Stomach smooth muscle (tissue), 2 donors: ENCODE data around the gene KLHL2.
"Not testable (repeated sequence)": the region's sequence is repeated elsewhere in the genome, so short reads cannot be mapped to it uniquely, and the experiment has no call there.

ENCODE experiments used
- H3K27ac ChIP-seq: one replicate; pipeline ENCODE4 v1.7.0; 2013; ENCODE audit warnings: mild to moderate bottlenecking, low read length, inconsistent platforms
- H3K27me3 ChIP-seq, 2 donors: one replicate each; pipeline ENCODE4 v1.7.0; 2013; ENCODE audit warnings: low read length in 2 of 2; ENCODE audit not compliant: insufficient read depth in 2 of 2, control insufficient read depth in 1 of 2
- H3K36me3 ChIP-seq, 2 donors: one replicate each; pipeline ENCODE4 v1.7.0; 2013; ENCODE audit warnings: low read length in 2 of 2; ENCODE audit not compliant: control insufficient read depth in 2 of 2, insufficient read depth in 2 of 2
- H3K4me1 ChIP-seq: one replicate; pipeline ENCODE4 v1.7.0; 2013; ENCODE audit warnings: low read length; ENCODE audit not compliant: control insufficient read depth, insufficient read depth
- H3K4me3 ChIP-seq, 2 donors: one replicate each; pipeline ENCODE4 v1.7.0; 2013; ENCODE audit warnings: low read length in 2 of 2
- H3K9ac ChIP-seq, 2 donors: one replicate each; pipeline ENCODE4 v1.7.0; 2013; ENCODE audit warnings: low read length in 2 of 2, mild to moderate bottlenecking in 1 of 2
- H3K9me3 ChIP-seq, 2 donors: one replicate each; pipeline ENCODE4 v1.7.0; 2013; ENCODE audit warnings: low read length in 2 of 2; ENCODE audit not compliant: control insufficient read depth in 2 of 2
- donor health status: healthy.
- donor health status: Pancreatic carcinoma.

The KLHL2 gene

GRCh38 chr4:165184998-165185397, 22.4 kb upstream of the KLHL2 start:
- not testable (repeated sequence) for H3K9ac ChIP-seq, H3K4me1 ChIP-seq, H3K4me3 ChIP-seq, H3K27me3 ChIP-seq, H3K9me3 ChIP-seq, H3K27ac ChIP-seq, H3K36me3 ChIP-seq

- no peaks in the 10 kb centered on the region for H3K27me3 ChIP-seq
- H3K27ac ChIP-seq = no peak overlapping the region
- H3K9me3 ChIP-seq = no peaks in the 10 kb centered on the region
- no peak overlapping the region for H3K9ac ChIP-seq
- H3K4me1 ChIP-seq = no peaks in the 10 kb centered on the region
- H3K36me3 ChIP-seq = no peaks in the 10 kb centered on the region
- no peak overlapping the region for H3K4me3 ChIP-seq
These were observed 21.9 kb upstream of the KLHL2 start for GRCh38 chr4:165185448-165185847.

- Histone ChIP-seq H3K27ac (no peak overlapping the region), H3K9me3 (no peaks in the 10 kb centered on the region), H3K9ac (no peak overlapping the region), H3K36me3 (no peaks in the 10 kb centered on the region), H3K4me1 (no peaks in the 10 kb centered on the region), H3K27me3 (no peaks in the 10 kb centered on the region), H3K4me3 (no peak overlapping the region)
These were observed 16.6 kb upstream of the KLHL2 start for GRCh38 chr4:165190591-165191347.

GRCh38 chr4:165191348-165191656, 16.1 kb upstream of the KLHL2 start:
- Histone ChIP-seq H3K36me3 (no peaks in the 10 kb centered on the region), H3K4me1 (no peaks in the 10 kb centered on the region), H3K27ac (no peak overlapping the region), H3K9ac (no peak overlapping the region), H3K4me3 (no peak overlapping the region), H3K27me3 (no peaks in the 10 kb centered on the region), H3K9me3 (no peaks in the 10 kb centered on the region)

- no peak overlapping the region for H3K4me3 ChIP-seq
- no peaks in the 10 kb centered on the region for H3K9me3 ChIP-seq
- H3K27ac ChIP-seq = no peak overlapping the region
- no peaks in the 10 kb centered on the region for H3K36me3 ChIP-seq
- H3K9ac ChIP-seq = no peak overlapping the region
- no peaks in the 10 kb centered on the region for H3K4me1 ChIP-seq
- no peaks in the 10 kb centered on the region for H3K27me3 ChIP-seq
These were observed 15.4 kb upstream of the KLHL2 start for GRCh38 chr4:165191814-165192499.

GRCh38 chr4:165192500-165192898, 14.9 kb upstream of the KLHL2 start:
- H3K4me1 ChIP-seq = no peaks in the 10 kb centered on the region
- H3K9ac ChIP-seq = no peak overlapping the region
- H3K9me3 ChIP-seq = no peaks in the 10 kb centered on the region
- H3K4me3 ChIP-seq = no peak overlapping the region
- no peak overlapping the region for H3K27ac ChIP-seq
- H3K27me3 ChIP-seq = no peaks in the 10 kb centered on the region
- H3K36me3 ChIP-seq = no peaks in the 10 kb centered on the region

GRCh38 chr4:165192956-165193355, 14.4 kb upstream of the KLHL2 start:
- no peaks in the 10 kb centered on the region for H3K4me1 ChIP-seq
- H3K36me3 ChIP-seq = no peaks in the 10 kb centered on the region
- H3K27ac ChIP-seq = no peak overlapping the region
- no peak overlapping the region for H3K4me3 ChIP-seq
- H3K9ac ChIP-seq = no peak overlapping the region
- no peaks in the 10 kb centered on the region for H3K9me3 ChIP-seq
- no peaks in the 10 kb centered on the region for H3K27me3 ChIP-seq

- H3K9me3 ChIP-seq = no peaks in the 10 kb centered on the region
- no peak overlapping the region for H3K9ac ChIP-seq
- no peaks in the 10 kb centered on the region for H3K27me3 ChIP-seq
- no peak overlapping the region for H3K27ac ChIP-seq
- H3K4me3 ChIP-seq = no peak overlapping the region
- H3K4me1 ChIP-seq = no peaks in the 10 kb centered on the region
- H3K36me3 ChIP-seq = no peaks in the 10 kb centered on the region
These were observed 13.0 kb upstream of the KLHL2 start for GRCh38 chr4:165194368-165194767.

GRCh38 chr4:165198329-165198728, 9.0 kb upstream of the KLHL2 start:
- Histone ChIP-seq H3K27me3 (no peaks in the 10 kb centered on the region), H3K4me1 (no peaks in the 10 kb centered on the region), H3K27ac (no peak overlapping the region), H3K9ac (no peak overlapping the region), H3K9me3 (no peaks in the 10 kb centered on the region), H3K36me3 (no peaks in the 10 kb centered on the region), H3K4me3 (no peak overlapping the region)

- no peak overlapping the region for H3K27ac ChIP-seq
- H3K9me3 ChIP-seq = no peaks in the 10 kb centered on the region
- no peaks in the 10 kb centered on the region for H3K36me3 ChIP-seq
- no peaks in the 10 kb centered on the region for H3K4me1 ChIP-seq
- H3K27me3 ChIP-seq = no peaks in the 10 kb centered on the region
- H3K9ac ChIP-seq = no peak overlapping the region
- no peak overlapping the region for H3K4me3 ChIP-seq
These were observed 8.1 kb upstream of the KLHL2 start for GRCh38 chr4:165199286-165199685.

GRCh38 chr4:165199722-165200121, 7.6 kb upstream of the KLHL2 start:
- Histone ChIP-seq H3K9ac (no peak overlapping the region), H3K9me3 (no peaks in the 10 kb centered on the region), H3K4me1 (no peaks in the 10 kb centered on the region), H3K27me3 (no peaks in the 10 kb centered on the region), H3K4me3 (no peak overlapping the region), H3K36me3 (no peaks in the 10 kb centered on the region), H3K27ac (no peak overlapping the region)
